GM12873 (cell line): ENCODE results near the gene MAP2K5.

Experiments
- TF ChIP-seq, protein P1 (sequence below): IDR thresholded peaks from 2 replicates; pipeline ENCODE4 v1.5.1; 2012; ENCODE audit warnings: low read depth, mild to moderate bottlenecking, moderate library complexity, low read length, control low read depth; ENCODE audit not compliant: insufficient read depth; ENCODE audit errors: missing control alignments

MAP2K5 gene

DNA sequence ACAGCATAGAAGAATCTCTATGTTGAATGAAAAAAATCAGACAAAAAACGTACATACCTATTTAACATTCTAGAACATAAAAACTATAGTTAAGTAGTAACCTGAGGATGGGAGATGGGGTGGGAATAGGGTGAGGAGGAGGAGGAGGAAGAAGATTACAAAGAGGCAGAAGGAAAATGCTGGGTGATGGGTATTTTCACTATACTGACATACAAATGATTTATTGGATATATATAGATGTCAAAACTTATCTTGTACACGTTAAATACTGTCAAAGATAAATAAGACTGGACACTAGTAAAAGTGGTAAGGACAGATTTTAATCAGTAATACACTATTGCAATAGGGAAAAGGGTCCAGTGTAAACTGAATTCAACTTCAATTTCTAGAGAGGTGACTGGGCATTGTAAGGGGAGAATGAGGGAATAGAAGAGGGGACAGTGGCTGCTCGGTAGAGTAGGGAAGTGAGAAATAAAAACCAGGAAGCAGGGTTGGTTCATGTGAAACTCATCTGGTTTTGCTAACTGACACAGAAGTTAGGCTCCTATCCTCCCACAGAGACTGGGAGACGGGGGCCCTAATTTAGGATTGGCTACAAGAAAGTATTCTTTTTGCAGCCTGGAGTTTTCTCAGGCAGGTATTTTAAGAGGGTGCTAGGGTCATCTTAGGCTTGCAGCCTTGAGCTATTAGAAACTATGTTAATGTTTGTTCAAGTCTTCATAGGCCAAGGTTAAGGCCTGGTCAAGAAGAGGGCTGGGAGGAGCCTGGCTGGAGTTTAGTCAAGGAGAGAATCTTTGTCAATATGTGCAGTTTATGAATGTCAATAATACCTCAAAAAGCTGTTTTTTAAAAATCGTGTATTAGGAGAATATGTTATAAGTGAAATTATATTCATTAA, 36.6 kb upstream of the MAP2K5 start:
- TF ChIP-seq, protein P1, sequence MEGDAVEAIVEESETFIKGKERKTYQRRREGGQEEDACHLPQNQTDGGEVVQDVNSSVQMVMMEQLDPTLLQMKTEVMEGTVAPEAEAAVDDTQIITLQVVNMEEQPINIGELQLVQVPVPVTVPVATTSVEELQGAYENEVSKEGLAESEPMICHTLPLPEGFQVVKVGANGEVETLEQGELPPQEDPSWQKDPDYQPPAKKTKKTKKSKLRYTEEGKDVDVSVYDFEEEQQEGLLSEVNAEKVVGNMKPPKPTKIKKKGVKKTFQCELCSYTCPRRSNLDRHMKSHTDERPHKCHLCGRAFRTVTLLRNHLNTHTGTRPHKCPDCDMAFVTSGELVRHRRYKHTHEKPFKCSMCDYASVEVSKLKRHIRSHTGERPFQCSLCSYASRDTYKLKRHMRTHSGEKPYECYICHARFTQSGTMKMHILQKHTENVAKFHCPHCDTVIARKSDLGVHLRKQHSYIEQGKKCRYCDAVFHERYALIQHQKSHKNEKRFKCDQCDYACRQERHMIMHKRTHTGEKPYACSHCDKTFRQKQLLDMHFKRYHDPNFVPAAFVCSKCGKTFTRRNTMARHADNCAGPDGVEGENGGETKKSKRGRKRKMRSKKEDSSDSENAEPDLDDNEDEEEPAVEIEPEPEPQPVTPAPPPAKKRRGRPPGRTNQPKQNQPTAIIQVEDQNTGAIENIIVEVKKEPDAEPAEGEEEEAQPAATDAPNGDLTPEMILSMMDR, result no peak

DNA sequence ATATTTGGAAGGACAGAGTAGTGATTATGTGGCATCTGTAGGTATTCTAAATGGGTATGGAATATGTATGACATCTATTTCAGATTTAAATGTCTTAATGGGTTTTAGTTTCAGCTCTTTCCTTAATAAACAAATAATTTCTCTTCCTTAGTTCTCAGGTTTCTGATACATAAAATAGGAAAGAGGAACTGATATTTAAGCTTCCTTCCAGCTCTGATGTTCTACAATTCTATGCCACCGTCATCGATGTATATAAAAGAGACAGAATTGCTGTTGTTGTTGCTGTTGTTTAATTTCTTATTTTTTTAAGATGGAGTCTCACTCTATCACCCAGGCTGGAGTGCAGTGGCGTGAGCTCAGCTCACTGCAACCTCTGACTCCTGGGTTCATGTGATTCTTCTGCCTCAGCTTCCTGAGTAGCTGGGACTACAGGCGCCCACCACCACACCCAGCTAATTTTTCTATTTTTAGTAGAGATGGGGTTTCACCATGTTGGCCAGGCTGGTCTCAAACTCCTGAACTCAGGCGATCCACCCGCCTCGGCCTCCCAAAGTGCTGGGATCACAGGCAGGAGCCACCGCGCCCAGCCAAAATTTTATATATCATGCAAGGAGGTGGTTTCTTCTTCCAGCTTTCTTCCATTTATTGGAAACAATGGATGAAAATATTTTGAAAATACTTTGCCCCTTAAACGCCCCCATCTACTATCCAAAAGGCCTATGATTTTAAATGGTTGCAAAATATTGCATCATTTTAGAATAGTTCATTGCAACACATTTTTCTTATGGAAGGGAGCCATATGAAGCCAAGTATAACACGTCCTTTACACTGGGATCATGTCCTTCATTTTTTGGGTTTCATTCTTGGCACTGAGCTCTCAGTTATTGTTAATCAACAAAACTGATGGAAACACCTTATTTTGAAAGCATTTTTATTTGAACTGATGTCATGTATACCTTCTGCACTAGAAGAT, 35.4 kb upstream of the MAP2K5 start:
- TF ChIP-seq, protein P1, result no peak

DNA sequence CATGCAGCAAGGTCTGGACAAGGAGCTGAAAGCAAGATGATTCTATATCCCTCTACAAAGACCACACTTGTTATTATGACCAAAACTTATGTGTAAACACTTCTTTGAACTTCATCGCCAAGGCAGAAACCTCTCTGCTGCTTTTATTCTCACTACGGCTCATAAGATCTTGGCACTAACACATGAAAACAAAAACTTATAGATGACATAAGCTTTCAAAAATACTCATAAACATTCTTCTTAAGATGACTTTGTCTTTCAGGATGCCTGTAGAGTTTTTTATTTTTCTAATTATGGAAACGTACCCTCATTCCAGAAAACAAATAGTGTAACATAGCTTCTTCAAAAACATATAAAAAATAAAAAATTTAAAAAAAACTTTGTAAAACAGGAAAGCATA, 34.1 kb upstream of the MAP2K5 start:
- TF ChIP-seq, protein P1, result no peak

DNA sequence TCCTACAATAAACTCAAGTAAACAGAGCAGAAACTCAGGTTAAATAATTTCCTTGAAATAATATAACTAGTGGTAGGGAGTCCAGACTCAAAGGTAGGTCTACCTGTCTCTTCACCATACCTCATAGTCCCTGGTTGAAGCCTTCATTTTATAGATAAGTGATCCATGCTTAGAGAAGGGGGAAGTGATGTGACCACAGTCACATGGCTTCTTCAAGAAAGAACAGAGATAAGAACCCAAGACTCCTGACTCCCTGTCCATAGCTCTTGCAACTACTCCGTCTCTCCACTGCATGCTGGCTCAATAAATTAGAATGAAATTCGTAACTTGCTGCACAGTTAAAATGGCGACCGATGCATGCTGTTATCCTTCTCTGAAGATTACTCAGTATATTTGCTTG, 32.6 kb upstream of the MAP2K5 start:
- TF ChIP-seq, protein P1, result no peak

DNA sequence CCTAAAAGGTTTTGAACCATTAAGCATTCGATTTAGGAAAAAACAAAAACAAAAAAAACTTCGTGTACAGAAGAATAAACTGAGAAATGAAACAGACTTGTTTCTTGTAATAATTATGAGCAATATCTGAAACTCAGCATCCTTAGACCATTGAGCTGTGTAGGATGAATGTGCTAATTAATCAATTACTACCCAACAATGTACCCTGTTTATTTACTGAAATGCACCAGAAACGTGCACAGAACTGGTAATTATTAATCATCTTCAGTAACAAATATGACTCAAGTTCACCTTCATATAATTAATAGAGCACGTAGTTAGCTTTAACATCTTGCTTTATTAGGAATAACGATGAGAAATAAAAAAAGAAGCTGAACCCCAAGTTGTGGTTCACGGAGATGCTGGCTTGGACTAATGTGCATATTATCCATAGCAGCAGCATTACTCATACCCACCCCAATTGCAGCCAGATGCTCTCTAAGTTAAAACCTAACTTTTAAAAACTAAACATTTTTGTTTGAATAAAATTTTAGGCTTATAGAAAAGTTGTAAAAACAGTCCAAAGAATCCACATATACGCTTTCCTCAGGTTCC, 31.8 kb upstream of the MAP2K5 start:
- TF ChIP-seq, protein P1, result no peak

DNA sequence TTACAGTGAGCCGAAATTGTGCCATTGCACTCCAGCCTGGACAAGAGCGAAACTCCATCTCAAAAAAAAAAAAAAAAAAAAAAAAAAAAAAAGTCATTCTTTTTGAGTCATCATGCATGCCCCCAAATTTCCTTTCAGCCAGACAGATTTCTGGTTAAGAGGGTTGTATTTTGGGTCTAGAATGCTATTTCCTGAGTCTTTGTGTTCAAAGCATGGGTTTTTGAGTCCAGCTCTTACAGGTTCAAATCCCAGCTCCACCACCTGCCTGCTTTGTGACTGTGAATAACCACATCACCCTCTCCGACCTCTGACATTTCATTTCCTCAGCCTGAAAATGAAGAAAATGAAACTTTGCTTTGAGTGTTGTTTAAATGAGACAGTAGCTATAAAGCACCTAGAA, 30.9 kb upstream of the MAP2K5 start:
- TF ChIP-seq, protein P1, result no peak
